Left lung (tissue), 10 donors: Measurements from ENCODE around the gene RBBP8NL. TPM values are rescaled to one million over a fixed set of nuclear protein-coding genes. Genes with fewer than 3 reads are reported as not detected.

Experiments
- ATAC-seq: fragments of 200-7000 bp; cut with Tn5 transposase; one replicate; pipeline ENCODE4 v1.9.1; 2020; ENCODE audit warnings: moderate library complexity
- DNase-seq, 4 donors: peaks; one replicate each; pipeline ENCODE4 v3.0.0-alpha.2; 2013 to 2020
- H3K27ac ChIP-seq, 2 donors: fragments of 200-600 bp; sonication (generic) in 1 of 2; one replicate each; pipeline versions ENCODE4 v1.5.0 to v1.8.0; 2020 to 2021
- H3K27me3 ChIP-seq, 2 donors: fragments of 200-600 bp; sonication (generic) in 1 of 2; one replicate each; pipeline versions ENCODE4 v1.5.0 to v1.8.0; 2020 to 2021
- H3K36me3 ChIP-seq, 2 donors: fragments of 200-600 bp; sonication (generic) in 1 of 2; one replicate each; pipeline versions ENCODE4 v1.5.0 to v1.8.0; 2020 to 2021
- H3K4me1 ChIP-seq, 2 donors: fragments of 200-600 bp; one replicate each; pipeline ENCODE4 v1.8.0; 2021
- H3K4me3 ChIP-seq, 2 donors: fragments of 200-600 bp; sonication (generic) in 1 of 2; one replicate each; pipeline versions ENCODE4 v1.5.0 to v1.8.0; 2020 to 2021; ENCODE audit warnings: mild to moderate bottlenecking in 1 of 2
- H3K9me3 ChIP-seq, 2 donors: fragments of 200-600 bp; sonication (generic) in 1 of 2; one replicate each; pipeline versions ENCODE4 v1.5.0 to v1.8.0; 2020 to 2021
- intact Hi-C, 2 donors: fragments of 100-400 bp; cut with DNase I; formaldehyde crosslinking; loops; one replicate each; pipeline versions ENCODE4 v1.11.2 to v1.14.2; 2022
- polyA plus RNA-seq, 6 donors: library from polyadenylated mRNA; unstranded; fragments of 120-200 nt; gene quantifications; one replicate each; pipeline ENCODE4 v1.2.1, GENCODE V29; 2013; ENCODE audit not compliant: insufficient read length in 6 of 6
- total RNA-seq, 2 donors: library from RNA; stranded (reverse); fragmentation: NEBNext Ultra II Directional; extraction: Animal tissue kit (Norgen Biotek cat#: 25700); gene quantifications; one replicate each; pipeline ENCODE4 v1.2.1, GENCODE V29; 2021
- TF ChIP-seq, protein P1 (sequence below), 2 donors: fragments of 200-600 bp; sonication (generic) in 1 of 2; IDR thresholded peaks; one replicate each; pipeline versions ENCODE4 v1.5.0 to v1.8.0; 2021; ENCODE audit warnings: antibody characterized with exemption in 2 of 2
- donor health status: DM: no; HTN: yes; CAD: no.
- donor health status: DM: no; HTN: no; CAD: no.

The RBBP8NL gene
- total and polyA plus RNA-seq, 8 donors, result 0.97 to 4.2 (median 3.4) TPM

GRCh38 chr20:62446888-62447869 lies 19.8 kb upstream of the RBBP8NL start:
- Histone ChIP-seq H3K4me1 (no peaks in the 10 kb centered on the region), H3K4me3 (no peak overlapping the region), H3K27me3 (peaks cover 0 to 54% of the 10 kb centered on the region in 2 donors), H3K9me3 (no peaks in the 10 kb centered on the region), H3K27ac (no peak overlapping the region), H3K36me3 (no peaks in the 10 kb centered on the region)
- TF ChIP-seq, protein P1, sequence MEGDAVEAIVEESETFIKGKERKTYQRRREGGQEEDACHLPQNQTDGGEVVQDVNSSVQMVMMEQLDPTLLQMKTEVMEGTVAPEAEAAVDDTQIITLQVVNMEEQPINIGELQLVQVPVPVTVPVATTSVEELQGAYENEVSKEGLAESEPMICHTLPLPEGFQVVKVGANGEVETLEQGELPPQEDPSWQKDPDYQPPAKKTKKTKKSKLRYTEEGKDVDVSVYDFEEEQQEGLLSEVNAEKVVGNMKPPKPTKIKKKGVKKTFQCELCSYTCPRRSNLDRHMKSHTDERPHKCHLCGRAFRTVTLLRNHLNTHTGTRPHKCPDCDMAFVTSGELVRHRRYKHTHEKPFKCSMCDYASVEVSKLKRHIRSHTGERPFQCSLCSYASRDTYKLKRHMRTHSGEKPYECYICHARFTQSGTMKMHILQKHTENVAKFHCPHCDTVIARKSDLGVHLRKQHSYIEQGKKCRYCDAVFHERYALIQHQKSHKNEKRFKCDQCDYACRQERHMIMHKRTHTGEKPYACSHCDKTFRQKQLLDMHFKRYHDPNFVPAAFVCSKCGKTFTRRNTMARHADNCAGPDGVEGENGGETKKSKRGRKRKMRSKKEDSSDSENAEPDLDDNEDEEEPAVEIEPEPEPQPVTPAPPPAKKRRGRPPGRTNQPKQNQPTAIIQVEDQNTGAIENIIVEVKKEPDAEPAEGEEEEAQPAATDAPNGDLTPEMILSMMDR (IDR thresholded peaks at IDR 0.05), result no peak
- intact Hi-C loops, result no loop called here
- DNase-seq (no peak), ATAC-seq (no peak)

GRCh38 chr20:62446481-62446880 lies 19.1 kb upstream of the RBBP8NL start:
- intact Hi-C loops, result no loop called here
- Histone ChIP-seq H3K9me3 (no peaks in the 10 kb centered on the region), H3K36me3 (no peaks in the 10 kb centered on the region), H3K4me1 (no peaks in the 10 kb centered on the region), H3K27me3 (peaks cover 0 to 57% of the 10 kb centered on the region in 2 donors), H3K4me3 (no peak overlapping the region), H3K27ac (no peak overlapping the region)
- TF ChIP-seq, protein P1 (IDR thresholded peaks at IDR 0.05), result no peak
- ATAC-seq, result no peak
- no peak for DNase-seq

- Histone ChIP-seq H3K4me1 (no peaks in the 10 kb centered on the region), H3K9me3 (no peaks in the 10 kb centered on the region), H3K36me3 (no peaks in the 10 kb centered on the region), H3K27me3 (peaks cover 0 to 56% of the 10 kb centered on the region in 2 donors), H3K27ac (no peak overlapping the region), H3K4me3 (no peak overlapping the region)
- ATAC-seq, result no peak
- no peak for DNase-seq
- TF ChIP-seq, protein P1 (IDR thresholded peaks at IDR 0.05), result no peak
- intact Hi-C loops, result no loop called here
These were observed 18.4 kb upstream of the RBBP8NL start for GRCh38 chr20:62445553-62446340.

- ATAC-seq (no peak), DNase-seq (no peak)
- no peak overlapping the region for H3K27ac ChIP-seq
- intact Hi-C loops, result no loop called here
- peaks cover 0 to 48% of the 10 kb centered on the region in 2 donors for H3K27me3 ChIP-seq
- TF ChIP-seq, protein P1 (IDR thresholded peaks at IDR 0.05), result no peak
- H3K9me3 ChIP-seq, result no peaks in the 10 kb centered on the region
- H3K4me3 ChIP-seq, result no peak overlapping the region
- H3K36me3 ChIP-seq, result no peaks in the 10 kb centered on the region
- no peaks in the 10 kb centered on the region for H3K4me1 ChIP-seq
These were observed 16.9 kb upstream of the RBBP8NL start for GRCh38 chr20:62444286-62444685.
